H9 (cell line): ENCODE measurements around the gene OR8B8. TPM values are rescaled to one million over a fixed set of nuclear protein-coding genes. Genes with fewer than 3 reads are reported as not detected.
"Not testable (repeated sequence)": the region's sequence is repeated elsewhere in the genome, so short reads cannot be mapped to it uniquely, and the experiment has no call there.

Experiments
- DNase-seq: peaks from one replicate; pipeline ENCODE4 v3.0.0-alpha.2; 2017
- H2AFZ ChIP-seq: one replicate; pipeline ENCODE4 v1.6.1; 2013; ENCODE audit warnings: mild to moderate bottlenecking, low read length, control low read depth, moderate library complexity
- H2AK5ac ChIP-seq: 2 replicates; pipeline ENCODE4 v1.6.1; 2013; ENCODE audit warnings: low read length, control low read depth, mixed read lengths; ENCODE audit not compliant: insufficient read length
- H2BK120ac ChIP-seq: one replicate; pipeline ENCODE4 v1.6.1; 2013; ENCODE audit warnings: low read depth, mild to moderate bottlenecking, low read length, control low read depth, inconsistent platforms; ENCODE audit not compliant: poor library complexity, severe bottlenecking
- H2BK12ac ChIP-seq: 2 replicates; pipeline ENCODE4 v1.6.1; 2013; ENCODE audit warnings: low read length, control low read depth, mixed read lengths, low read depth; ENCODE audit not compliant: insufficient read length
- H2BK15ac ChIP-seq: 2 replicates; pipeline ENCODE4 v1.6.1; 2013; ENCODE audit warnings: low read depth, low read length, control low read depth
- H2BK20ac ChIP-seq: one replicate; pipeline ENCODE4 v1.6.1; 2013; ENCODE audit warnings: low read depth, mild to moderate bottlenecking, low read length, control low read depth, inconsistent platforms; ENCODE audit not compliant: poor library complexity, severe bottlenecking
- H2BK5ac ChIP-seq: 2 replicates; pipeline ENCODE4 v1.6.1; 2013; ENCODE audit warnings: low read length, control low read depth, mixed read lengths; ENCODE audit not compliant: insufficient read length
- H3K14ac ChIP-seq: 2 replicates; pipeline ENCODE4 v1.6.1; 2013; ENCODE audit warnings: low read length, control low read depth; ENCODE audit not compliant: insufficient read depth
- H3K18ac ChIP-seq: 2 replicates; pipeline ENCODE4 v1.6.1; 2013; ENCODE audit warnings: low read depth, mild to moderate bottlenecking, mixed read lengths, low read length, control low read depth; ENCODE audit not compliant: insufficient read length
- H3K23ac ChIP-seq: 2 replicates; pipeline ENCODE4 v1.6.1; 2013; ENCODE audit warnings: low read length, control low read depth, mixed read lengths, low read depth; ENCODE audit not compliant: insufficient read length
- H3K23me2 ChIP-seq: 2 replicates; pipeline ENCODE4 v1.6.1; 2013; ENCODE audit warnings: low read depth, mild to moderate bottlenecking, mixed read lengths, low read length, control low read depth; ENCODE audit not compliant: insufficient read length, poor library complexity, severe bottlenecking
- H3K27ac ChIP-seq: 2 replicates; pipeline ENCODE4 v1.5.1; 2013; ENCODE audit warnings: low read length, control low read depth, mixed read lengths, low read depth; ENCODE audit not compliant: insufficient read length
- H3K27me3 ChIP-seq: 2 replicates; pipeline ENCODE4 v1.6.1; 2013; ENCODE audit warnings: low read length, control low read depth, inconsistent platforms; ENCODE audit not compliant: insufficient read depth
- H3K4ac ChIP-seq: 2 replicates; pipeline ENCODE4 v1.6.1; 2013; ENCODE audit warnings: low read depth, mild to moderate bottlenecking, control low read depth, inconsistent platforms, low read length, moderate library complexity
- H3K4me1 ChIP-seq: 2 replicates; pipeline ENCODE4 v1.6.1; 2013; ENCODE audit warnings: low read length, control low read depth, inconsistent platforms; ENCODE audit not compliant: insufficient read depth
- H3K4me2 ChIP-seq: 2 replicates; pipeline ENCODE4 v1.6.1; 2013; ENCODE audit warnings: low read length, control low read depth, mixed read lengths; ENCODE audit not compliant: insufficient read length, insufficient read depth
- H3K56ac ChIP-seq: 2 replicates; pipeline ENCODE4 v1.6.1; 2013; ENCODE audit warnings: low read depth, mild to moderate bottlenecking, mixed read lengths, low read length, control low read depth; ENCODE audit not compliant: insufficient read length
- H3K79me1 ChIP-seq: 2 replicates; pipeline ENCODE4 v1.6.1; 2013; ENCODE audit warnings: low read depth, mild to moderate bottlenecking, moderate library complexity, low read length, control low read depth, inconsistent platforms; ENCODE audit not compliant: insufficient read depth, poor library complexity, severe bottlenecking
- H3K79me2 ChIP-seq: 2 replicates; pipeline ENCODE4 v1.6.1; 2013; ENCODE audit warnings: low read length, control low read depth, inconsistent platforms; ENCODE audit not compliant: insufficient read depth
- H3K9ac ChIP-seq: 2 replicates; pipeline ENCODE4 v1.6.1; 2013; ENCODE audit warnings: low read length, control low read depth, mixed read lengths; ENCODE audit not compliant: insufficient read length; ENCODE audit errors: extremely low read depth
- H3K9me3 ChIP-seq: one replicate; pipeline ENCODE4 v1.6.1; 2013; ENCODE audit warnings: low read depth, low read length, inconsistent platforms; ENCODE audit not compliant: control insufficient read depth
- H3T11ph ChIP-seq: one replicate; pipeline ENCODE4 v1.6.1; 2013; ENCODE audit warnings: mild to moderate bottlenecking, low read length, control low read depth, inconsistent platforms
- H4K20me1 ChIP-seq: one replicate; pipeline ENCODE4 v1.6.1; 2013; ENCODE audit not compliant: control insufficient read depth, insufficient read length, insufficient read depth
- H4K5ac ChIP-seq: 2 replicates; pipeline ENCODE4 v1.6.1; 2013; ENCODE audit warnings: low read depth, mild to moderate bottlenecking, mixed read lengths, low read length, control low read depth; ENCODE audit not compliant: insufficient read length
- H4K8ac ChIP-seq: replicated peaks from 2 replicates; pipeline ENCODE4 v1.6.1; 2013; ENCODE audit warnings: low read length, control low read depth, mixed read lengths, low read depth; ENCODE audit not compliant: insufficient read length
- H4K91ac ChIP-seq: 2 replicates; pipeline ENCODE4 v1.6.1; 2013; ENCODE audit warnings: low read depth, mild to moderate bottlenecking, moderate library complexity, mixed read lengths, low read length, control low read depth; ENCODE audit not compliant: insufficient read length
- H3K27ac Mint-ChIP-seq, 3 experiments: 2 replicates in 2 of 3; 3 replicates in 1 of 3; pipeline ENCODE4 v1.8.0; 2020 to 2021; ENCODE audit warnings: mixed read lengths in 3 of 3, mild to moderate bottlenecking in 1 of 3, moderate library complexity in 1 of 3
- H3K27me3 Mint-ChIP-seq: 2 replicates; pipeline ENCODE4 v1.8.0; 2021; ENCODE audit warnings: low read depth, mild to moderate bottlenecking, moderate library complexity, mixed read lengths
- H3K36me3 Mint-ChIP-seq, 3 experiments: 2 replicates in 2 of 3; 3 replicates in 1 of 3; pipeline ENCODE4 v1.8.0; 2020 to 2021; ENCODE audit warnings: low read depth in 3 of 3, mixed read lengths in 3 of 3; ENCODE audit not compliant: insufficient read depth in 1 of 3
- H3K4me1 Mint-ChIP-seq, 2 experiments: 2 replicates each; pipeline ENCODE4 v1.8.0; 2020; ENCODE audit warnings: mixed read lengths in 2 of 2
- H3K4me3 Mint-ChIP-seq, 2 experiments: 2 replicates in 1 of 2; 3 replicates in 1 of 2; pipeline ENCODE4 v1.8.0; 2020 to 2021; ENCODE audit warnings: mild to moderate bottlenecking in 2 of 2, mixed read lengths in 2 of 2, moderate library complexity in 1 of 2
- H3K9me3 Mint-ChIP-seq, 2 experiments: 2 replicates in 1 of 2; 3 replicates in 1 of 2; pipeline ENCODE4 v1.8.0; 2020; ENCODE audit warnings: mild to moderate bottlenecking in 2 of 2, mixed read lengths in 2 of 2, moderate library complexity in 1 of 2
- CTCF ChIP-seq: fragments of 200-600 bp; sonication (generic); conservative IDR thresholded peaks from 3 replicates; pipeline ENCODE4 v1.8.0; 2021; ENCODE audit warnings: antibody characterized with exemption, mild to moderate bottlenecking
- WGBS: extraction: QIAGEN DNeasy Blood & Tissue Kit; methylation state at CpG from one replicate; pipeline ENCODE4 v1.1.7; 2013; ENCODE audit warnings: missing lambda C conversion rate, low lambda C conversion rate, mixed read lengths; ENCODE audit not compliant: insufficient read length; ENCODE audit errors: extremely low coverage; 5-methylcytosine and 5-hydroxymethylcytosine counted together
- total RNA-seq: library from RNA; stranded (reverse); gene quantifications from 2 replicates; pipeline ENCODE4 v1.2.1, GENCODE V29; 2021

The OR8B8 gene
- total RNA-seq, 1 experiment from 2014 or later = not detected

- no peak within 1 kb of the TSS for H2BK15ac ChIP-seq
- H3K79me1 ChIP-seq = no peaks in the 10 kb centered on the region
- H3K27me3 ChIP-seq = no peaks in the 10 kb centered on the region
- no peak within 1 kb of the TSS for H3K23ac ChIP-seq
- Mint-ChIP-seq H3K4me3 (no peak within 1 kb of the TSS), H3K9me3 (peaks cover 4 to 6% of the 10 kb centered on the region in 2 experiments), H3K27ac (no peak within 1 kb of the TSS), H3K4me1 (peaks cover 2% of the 10 kb centered on the region in 2 experiments; a peak in 2 of 4 replicates), H3K27me3 (peaks cover 1% of the 10 kb centered on the region; the same call in 1 of the 2 replicates), H3K36me3 (peaks cover 0 to 9% (median 4%) of the 10 kb centered on the region in 3 experiments; a peak in 5 of 7 replicates)
- H4K20me1 ChIP-seq = no peaks in the 10 kb centered on the region
- no peak within 1 kb of the TSS for H4K91ac ChIP-seq
- no peak within 1 kb of the TSS for H3K56ac ChIP-seq
- no peaks in the 10 kb centered on the region for H3K23me2 ChIP-seq
- no peak within 1 kb of the TSS for H2BK12ac ChIP-seq
- H3K79me2 ChIP-seq = no peaks in the 10 kb centered on the region
- no peak within 1 kb of the TSS for H2BK20ac ChIP-seq
- H4K8ac ChIP-seq = no peak within 1 kb of the TSS
- H2BK5ac ChIP-seq = no peak within 1 kb of the TSS
- H2AK5ac ChIP-seq = no peak within 1 kb of the TSS
- H3K9ac ChIP-seq = no peak within 1 kb of the TSS
- H3K4me2 ChIP-seq = no peak within 1 kb of the TSS
- no peak within 1 kb of the TSS for H3K14ac ChIP-seq
- H4K5ac ChIP-seq = no peak within 1 kb of the TSS
- H3K4me1 ChIP-seq = no peaks in the 10 kb centered on the region
- DNase-seq = no peak
- no peak for TF ChIP-seq CTCF
- H3T11ph ChIP-seq = no peak within 1 kb of the TSS
- no peak within 1 kb of the TSS for H2AFZ ChIP-seq
- H3K18ac ChIP-seq = no peak within 1 kb of the TSS
- no peak within 1 kb of the TSS for H3K4ac ChIP-seq
- no peak within 1 kb of the TSS for H3K27ac ChIP-seq
- H2BK120ac ChIP-seq = no peak within 1 kb of the TSS
- H3K9me3 ChIP-seq = no peaks in the 10 kb centered on the region
Observed at GRCh38 chr11:124398924-124399323, 46.6 kb downstream of the OR8B8 start, which contains the start of gene OR8B3. OR8B3 (minus strand) TSS chr11:124399024; CDS start chr11:124397351, 1,673 bp downstream.

GRCh38 chr11:124396847-124397246, 48.6 kb downstream of the OR8B8 start:
- H3K79me1 ChIP-seq, H4K5ac ChIP-seq, H3K9me3 Mint-ChIP-seq, H3T11ph ChIP-seq, H2BK5ac ChIP-seq, H3K23me2 ChIP-seq, H3K27me3 ChIP-seq, H3K4me1 Mint-ChIP-seq, H3K9me3 ChIP-seq, H2BK20ac ChIP-seq, H3K4me1 ChIP-seq, H4K91ac ChIP-seq, H3K36me3 Mint-ChIP-seq, DNase-seq, H2AK5ac ChIP-seq, H2BK120ac ChIP-seq, H3K27me3 Mint-ChIP-seq, H3K27ac ChIP-seq, H3K4me3 Mint-ChIP-seq, H3K23ac ChIP-seq, H3K79me2 ChIP-seq, H3K14ac ChIP-seq, H4K20me1 ChIP-seq, H3K56ac ChIP-seq, H4K8ac ChIP-seq, H3K27ac Mint-ChIP-seq, H3K4me2 ChIP-seq, H3K9ac ChIP-seq, H3K18ac ChIP-seq, H2BK12ac ChIP-seq, H3K4ac ChIP-seq, H2BK15ac ChIP-seq, H2AFZ ChIP-seq: not testable (repeated sequence)
- WGBS = no CpG with 5 or more reads among the region's 4 CpGs
